SIG-M5 treated with dmso at 0.1 percent for 504 hours (cell line): ENCODE data around the gene RBM10.

Experiments used
- DNase-seq: peaks from one replicate; lab custom pipeline; 2025; ENCODE audit not compliant: unreplicated experiment; lab: John Stamatoyannopoulos, UW

Gene RBM10

DNA sequence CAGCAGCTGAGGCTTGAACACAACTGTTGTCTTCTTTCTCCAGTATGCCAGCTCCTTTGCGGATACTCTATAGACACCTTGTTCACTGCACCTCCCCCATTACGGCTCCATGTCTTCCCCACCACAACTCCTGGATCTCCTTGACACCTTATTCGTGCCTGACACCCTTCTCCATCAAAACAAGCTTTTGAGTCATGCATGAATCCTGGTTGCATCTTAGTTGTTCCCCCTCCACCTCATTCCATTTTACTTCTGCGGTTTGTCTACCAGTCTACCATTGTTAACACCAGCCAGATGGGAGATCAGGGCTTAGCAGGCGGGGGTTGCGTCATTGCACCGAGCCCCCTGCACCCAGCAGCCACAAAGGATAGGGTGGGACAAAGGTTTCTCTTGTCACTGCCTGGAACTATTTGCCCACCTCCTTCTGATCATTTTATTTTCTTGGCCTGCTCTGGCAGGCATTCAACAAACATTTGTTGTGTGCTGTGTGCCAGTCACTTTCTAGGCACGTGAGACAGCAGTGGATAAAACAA is 71.4 kb downstream of the RBM10 start:
- no peak for DNase-seq

DNA sequence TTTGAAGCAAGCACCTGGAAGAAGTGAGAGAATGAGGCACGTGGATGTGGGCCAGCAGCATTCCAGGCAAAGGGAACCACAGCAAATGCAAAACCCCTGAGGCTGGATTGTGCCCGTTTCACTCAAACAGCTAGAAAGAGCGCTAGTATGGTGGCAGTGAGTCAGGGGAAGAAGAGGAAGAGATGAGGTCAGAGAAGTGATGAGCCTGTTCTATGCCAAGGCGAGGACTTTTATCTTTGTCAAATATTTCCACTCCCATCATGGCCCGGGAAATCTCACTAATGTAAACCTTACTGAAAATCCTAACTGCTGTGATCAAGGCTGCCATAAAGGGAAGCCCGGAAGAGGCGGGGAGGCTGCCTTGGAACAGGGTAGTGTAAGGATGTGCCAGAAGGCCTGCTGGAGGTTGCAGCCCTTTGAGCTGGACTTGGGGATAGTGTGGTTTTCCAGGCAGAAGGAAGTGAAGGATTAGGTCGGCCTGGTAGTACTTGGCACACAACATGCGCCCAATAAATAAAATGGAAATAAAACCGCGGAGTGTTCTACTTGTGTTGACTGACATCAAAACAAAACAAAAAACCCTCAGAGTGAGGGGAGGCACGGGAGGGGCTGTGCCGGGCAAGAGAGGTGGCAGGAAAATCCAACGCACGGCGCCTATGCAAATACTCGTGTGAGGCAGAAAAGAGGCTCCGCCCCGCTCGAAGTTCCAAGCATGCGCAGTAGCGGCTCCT is 72.3 kb downstream of the RBM10 start:
- DNase-seq = peak; percentile 31

- peak; percentile 97 for DNase-seq
Observed at GRCh38 chrX:47217852-47218279, 72.8 kb downstream of the RBM10 start.

DNA sequence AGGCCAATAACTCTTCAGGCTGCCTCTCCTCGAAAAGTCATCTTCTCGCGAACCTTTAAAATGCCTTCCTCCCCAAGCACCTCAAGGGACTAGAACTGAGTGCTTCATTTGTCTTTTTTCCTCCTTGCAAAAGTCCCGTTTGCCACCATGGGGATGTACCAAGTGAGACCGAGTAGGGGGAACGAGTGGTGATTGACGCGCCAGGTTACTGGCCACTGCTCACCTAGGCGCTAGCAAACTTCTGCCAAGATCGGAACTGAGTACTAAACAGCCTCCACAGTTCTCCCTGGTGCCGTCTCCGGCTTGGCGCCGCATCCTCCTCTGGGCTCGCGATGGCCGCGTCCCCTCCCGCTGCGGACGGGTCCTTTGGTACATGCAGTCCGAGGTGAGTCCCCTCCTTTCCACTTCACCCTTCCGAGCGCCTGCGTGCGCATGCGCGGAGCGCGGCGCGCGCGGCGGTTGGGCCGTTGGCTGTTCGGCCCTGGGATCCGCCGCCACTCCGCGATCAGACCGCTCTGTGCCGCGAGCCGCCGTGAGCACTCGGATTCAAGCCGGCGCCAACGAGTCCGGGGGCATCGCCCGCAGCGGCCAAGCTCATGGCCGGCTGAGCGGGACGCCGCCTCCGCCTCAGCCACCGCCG is 73.4 kb downstream of the RBM10 start, which contains the start of gene CDK16:
CDK16 (plus strand) TSS at position 402 of the 640 bp plus-strand sequence. CDS start 4,877 bp downstream, outside the sequence.
- peak; percentile 72 for DNase-seq

DNA sequence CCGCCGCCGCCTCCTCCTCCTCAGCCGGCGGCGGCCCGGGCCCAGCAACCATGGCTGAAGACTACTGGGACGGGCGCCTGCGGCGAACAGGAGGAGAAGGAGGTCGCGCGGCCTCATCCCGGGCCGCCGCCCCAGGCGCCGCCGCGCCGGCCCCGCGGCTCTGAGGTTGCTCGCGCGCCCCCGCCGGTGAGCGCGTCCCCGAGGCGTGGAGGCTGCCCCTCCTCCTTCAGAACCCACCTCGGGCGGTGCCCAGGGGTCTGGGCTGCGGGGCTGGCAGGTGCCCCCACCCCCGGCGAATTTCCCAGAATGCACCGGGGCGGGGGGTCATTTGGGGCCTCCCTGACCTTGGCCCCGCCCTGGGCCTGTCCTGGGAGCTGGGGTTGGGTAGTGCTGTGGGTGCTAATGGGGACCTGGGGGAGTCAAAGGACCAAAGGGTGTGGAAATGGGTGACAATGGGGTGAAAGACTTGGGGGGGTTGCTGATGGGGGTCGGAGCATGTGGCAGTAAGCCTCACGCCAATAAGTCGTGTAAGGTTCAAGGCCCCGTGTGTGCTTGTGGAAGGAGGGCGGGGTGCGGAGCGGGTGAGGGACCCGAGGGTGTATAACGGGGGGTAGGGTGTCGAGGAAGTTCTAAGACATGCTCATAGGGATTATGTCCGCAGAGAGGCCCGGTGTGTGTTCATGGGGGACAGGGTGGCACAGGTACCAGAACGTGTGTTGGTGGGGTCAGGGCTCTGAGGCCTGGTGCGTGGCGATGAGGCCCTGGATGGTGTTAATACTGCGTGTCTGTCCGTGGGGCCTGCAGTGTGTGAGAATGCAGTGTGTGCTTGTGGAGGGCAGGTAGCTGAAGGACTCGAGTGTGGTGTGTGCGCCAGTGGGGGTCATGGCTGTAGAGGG is 74.1 kb downstream of the RBM10 start:
- no peak for DNase-seq

DNA sequence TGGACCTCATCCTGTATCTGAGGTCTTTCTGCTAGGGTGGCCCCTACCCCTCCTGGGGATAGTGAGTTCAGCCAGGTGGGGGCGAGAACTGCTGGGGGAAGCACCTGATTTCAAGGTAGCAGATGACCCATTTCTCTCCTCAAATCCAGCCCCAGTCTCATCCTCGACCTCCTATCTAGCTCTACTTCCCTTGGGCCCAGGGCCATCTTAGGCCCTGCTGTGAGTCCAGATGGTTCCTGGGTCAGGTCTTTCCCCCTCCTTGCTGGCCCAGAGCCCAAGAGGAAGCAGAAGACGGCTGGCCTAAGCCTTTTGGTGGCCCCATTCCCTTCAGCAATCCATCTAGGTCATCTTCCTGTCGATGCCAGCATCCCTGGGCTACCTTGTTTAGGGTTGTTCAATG is 76.7 kb downstream of the RBM10 start:
- DNase-seq = no peak

GRCh38 chrX:47222751-47223350 is 77.8 kb downstream of the RBM10 start:
- no peak for DNase-seq

GRCh38 chrX:47223476-47224250 is 78.6 kb downstream of the RBM10 start:
- no peak for DNase-seq

DNA sequence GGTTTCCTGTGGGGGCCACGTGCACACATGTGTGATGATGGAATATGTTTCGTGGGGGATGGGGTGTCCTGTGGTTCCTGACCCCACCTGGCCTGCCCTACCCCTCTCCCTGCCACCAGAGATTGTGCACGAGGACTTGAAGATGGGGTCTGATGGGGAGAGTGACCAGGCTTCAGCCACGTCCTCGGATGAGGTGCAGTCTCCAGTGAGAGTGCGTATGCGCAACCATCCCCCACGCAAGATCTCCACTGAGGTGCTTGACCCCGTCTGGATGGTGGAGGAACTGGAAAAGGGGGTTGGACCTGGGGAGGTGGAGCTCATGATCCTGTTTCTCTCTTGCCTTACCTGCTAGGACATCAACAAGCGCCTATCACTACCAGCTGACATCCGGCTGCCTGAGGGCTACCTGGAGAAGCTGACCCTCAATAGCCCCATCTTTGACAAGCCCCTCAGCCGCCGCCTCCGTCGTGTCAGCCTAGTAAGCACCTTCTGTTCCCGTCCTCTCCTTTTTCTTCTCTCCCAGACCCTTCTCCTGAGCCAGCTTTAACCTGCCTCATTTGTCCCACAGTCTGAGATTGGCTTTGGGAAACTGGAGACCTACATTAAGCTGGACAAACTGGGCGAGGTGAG is 79.4 kb downstream of the RBM10 start:
- DNase-seq = no peak

DNA sequence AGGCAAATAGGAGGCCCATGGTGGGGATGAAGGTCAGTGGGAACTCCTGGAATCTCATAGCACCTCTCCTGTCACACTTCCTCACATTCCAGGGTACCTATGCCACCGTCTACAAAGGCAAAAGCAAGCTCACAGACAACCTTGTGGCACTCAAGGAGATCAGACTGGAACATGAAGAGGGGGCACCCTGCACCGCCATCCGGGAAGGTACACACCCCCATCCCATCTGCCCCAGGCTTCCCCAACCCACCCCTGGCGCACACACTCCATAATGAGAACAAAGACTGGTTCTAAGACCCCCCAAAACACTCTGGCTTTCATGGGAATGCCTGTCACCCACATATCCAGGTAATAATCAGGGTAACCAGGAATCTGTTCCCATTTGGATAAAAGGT is 79.9 kb downstream of the RBM10 start:
- no peak for DNase-seq

- DNase-seq = no peak
Observed at GRCh38 chrX:47226071-47226470, 81.0 kb downstream of the RBM10 start.

DNA sequence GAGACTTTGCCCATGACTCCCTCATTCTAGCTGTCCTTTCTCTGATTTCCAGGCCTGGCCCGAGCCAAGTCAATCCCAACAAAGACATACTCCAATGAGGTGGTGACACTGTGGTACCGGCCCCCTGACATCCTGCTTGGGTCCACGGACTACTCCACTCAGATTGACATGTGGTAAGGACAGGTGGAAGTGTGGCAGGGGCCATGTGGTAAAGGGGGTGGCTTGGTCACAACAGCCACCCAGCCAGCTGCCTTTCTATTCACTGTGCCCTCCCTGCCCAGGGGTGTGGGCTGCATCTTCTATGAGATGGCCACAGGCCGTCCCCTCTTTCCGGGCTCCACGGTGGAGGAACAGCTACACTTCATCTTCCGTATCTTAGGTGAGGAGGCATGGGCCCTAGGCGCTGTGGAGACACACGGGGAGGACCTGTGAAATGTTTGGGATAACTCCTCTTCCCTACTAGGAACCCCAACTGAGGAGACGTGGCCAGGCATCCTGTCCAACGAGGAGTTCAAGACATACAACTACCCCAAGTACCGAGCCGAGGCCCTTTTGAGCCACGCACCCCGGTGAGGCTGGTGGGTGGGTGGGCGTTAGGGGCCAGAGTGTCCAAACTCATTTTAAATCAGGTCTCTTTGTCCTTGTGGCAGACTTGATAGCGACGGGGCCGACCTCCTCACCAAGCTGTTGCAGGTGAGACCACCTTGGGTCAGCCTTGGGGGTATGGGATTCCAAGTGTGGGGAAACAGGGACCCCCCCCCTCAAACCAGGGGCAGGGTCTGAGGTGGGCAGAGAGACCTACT is 81.7 kb downstream of the RBM10 start:
- DNase-seq = no peak

- DNase-seq = no peak
Observed at GRCh38 chrX:47227334-47227583, 82.2 kb downstream of the RBM10 start.

- DNase-seq = no peak
Observed at GRCh38 chrX:47228550-47229270, 83.7 kb downstream of the RBM10 start.

DNA sequence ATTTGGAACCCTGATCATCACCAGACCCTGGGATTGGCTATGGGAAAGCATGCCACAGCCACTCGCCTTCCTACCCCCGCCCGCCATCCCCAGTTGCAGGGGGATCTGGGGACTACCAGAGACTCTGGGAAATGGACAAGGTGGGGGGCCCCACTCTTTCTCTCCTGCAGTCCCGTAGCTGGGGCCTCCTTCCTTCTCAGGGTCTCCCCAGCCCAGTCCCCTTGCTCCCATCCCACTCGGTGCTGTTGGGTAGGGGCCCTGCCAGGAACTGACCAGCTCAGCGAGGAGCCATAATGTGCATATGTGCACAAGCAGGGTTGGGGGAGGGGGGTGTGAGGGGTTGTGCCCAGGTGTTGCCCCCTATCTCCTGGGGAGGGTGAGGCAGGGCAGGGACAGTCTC is 84.4 kb downstream of the RBM10 start:
- DNase-seq = no peak

DNA sequence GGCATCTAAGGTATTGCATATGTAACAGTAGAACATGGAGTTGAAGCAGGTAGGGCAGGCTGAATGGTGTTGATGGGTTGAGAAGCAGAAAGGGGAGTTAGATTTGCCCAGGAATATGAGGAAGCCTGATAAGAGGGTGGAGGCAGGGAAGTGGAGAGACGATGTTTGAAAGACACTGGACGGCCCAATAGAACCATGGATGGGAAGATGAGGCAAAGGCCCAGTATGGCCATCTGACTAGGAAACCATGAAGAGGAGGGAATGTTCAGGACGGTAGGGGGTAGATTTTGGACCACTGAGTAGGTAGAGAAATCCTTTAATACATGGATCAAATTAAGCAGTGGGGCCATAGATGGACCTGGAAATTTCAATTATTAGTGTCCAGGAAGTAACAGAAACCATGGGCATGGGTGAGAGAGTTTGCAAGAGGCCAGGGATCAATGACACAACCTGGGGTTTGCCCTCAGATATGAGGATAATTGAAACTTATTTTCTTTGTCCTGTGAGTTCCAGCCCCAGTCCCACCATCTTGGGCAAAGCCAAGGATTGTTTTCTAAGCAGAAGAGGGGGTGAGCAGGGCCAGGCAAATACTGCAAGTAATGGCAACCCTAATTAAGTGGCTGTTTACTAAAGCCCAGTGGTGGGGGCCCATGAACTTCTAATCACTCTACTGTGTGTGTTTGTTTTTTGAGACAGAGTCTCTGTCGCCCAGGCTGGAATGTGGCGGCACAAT is 85.3 kb downstream of the RBM10 start:
- no peak for DNase-seq

DNA sequence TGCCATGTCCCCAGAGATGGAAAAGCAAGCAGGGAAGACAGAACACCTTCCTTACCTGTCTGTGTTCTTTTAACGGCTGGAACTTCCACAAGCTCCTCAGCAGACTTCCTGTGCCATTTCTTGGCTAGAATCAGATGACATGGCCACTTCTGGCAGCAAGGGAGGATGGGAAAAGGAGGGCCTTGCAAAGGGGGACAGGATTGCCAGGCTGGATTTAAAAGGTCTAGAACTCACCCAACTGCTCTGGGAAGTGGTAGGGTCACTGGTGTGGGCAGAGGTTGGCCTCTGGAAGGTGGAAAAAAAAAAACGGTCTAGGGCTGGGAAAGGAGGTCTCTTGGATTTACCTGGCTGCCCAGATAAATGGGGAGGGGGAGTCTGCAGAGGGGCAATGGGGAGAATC is 86.1 kb downstream of the RBM10 start:
- DNase-seq = no peak
